RWPE2 (cell line): ENCODE results near the gene STAC3.
A peak's percentile ranks its signal among the peaks of the same experiment; 100 is the strongest.

Source experiments
- ATAC-seq: fragments of 200-7000 bp; cut with Tn5 transposase; 3 replicates; pipeline ENCODE4 v1.9.1; 2021; ENCODE audit warnings: low read depth
- DNase-seq: peaks from one replicate; pipeline ENCODE4 v3.0.0-alpha.2; 2020; ENCODE audit warnings: low spot score
- H3K27ac ChIP-seq: fragments of 450-650 bp; 2 replicates; pipeline ENCODE4 v1.5.1; 2017; ENCODE audit warnings: mild to moderate bottlenecking; ENCODE audit not compliant: poor library complexity, severe bottlenecking
- H3K27me3 ChIP-seq: fragments of 250-450 bp; sonication (Bioruptor Pico); 2 replicates; pipeline ENCODE4 v1.5.1; 2021; ENCODE audit warnings: mild to moderate bottlenecking, moderate library complexity; ENCODE audit not compliant: insufficient read depth, poor library complexity, severe bottlenecking
- H3K36me3 ChIP-seq: fragments of 250-450 bp; sonication (Bioruptor Pico); 2 replicates; pipeline ENCODE4 v1.5.1; 2020; ENCODE audit warnings: low read depth, mild to moderate bottlenecking, moderate library complexity
- H3K4me1 ChIP-seq: fragments of 250-450 bp; sonication (Bioruptor Pico); 2 replicates; pipeline ENCODE4 v1.5.1; 2021; ENCODE audit warnings: mild to moderate bottlenecking, moderate library complexity; ENCODE audit not compliant: insufficient read depth, poor library complexity, severe bottlenecking
- H3K4me3 ChIP-seq: fragments of 250-450 bp; sonication (Bioruptor Pico); 2 replicates; pipeline ENCODE4 v1.5.1; 2021; ENCODE audit warnings: mild to moderate bottlenecking, moderate library complexity; ENCODE audit not compliant: severe bottlenecking
- H3K9me3 ChIP-seq: fragments of 250-450 bp; sonication (Bioruptor Pico); 2 replicates; pipeline ENCODE4 v1.5.1; 2021; ENCODE audit warnings: mild to moderate bottlenecking, moderate library complexity; ENCODE audit not compliant: severe bottlenecking
- CTCF ChIP-seq: fragments of 450-650 bp; IDR thresholded peaks from one replicate; pipeline ENCODE4 v1.5.1; 2017; ENCODE audit warnings: mild to moderate bottlenecking, moderate library complexity; ENCODE audit not compliant: poor library complexity, severe bottlenecking

Gene STAC3

DNA sequence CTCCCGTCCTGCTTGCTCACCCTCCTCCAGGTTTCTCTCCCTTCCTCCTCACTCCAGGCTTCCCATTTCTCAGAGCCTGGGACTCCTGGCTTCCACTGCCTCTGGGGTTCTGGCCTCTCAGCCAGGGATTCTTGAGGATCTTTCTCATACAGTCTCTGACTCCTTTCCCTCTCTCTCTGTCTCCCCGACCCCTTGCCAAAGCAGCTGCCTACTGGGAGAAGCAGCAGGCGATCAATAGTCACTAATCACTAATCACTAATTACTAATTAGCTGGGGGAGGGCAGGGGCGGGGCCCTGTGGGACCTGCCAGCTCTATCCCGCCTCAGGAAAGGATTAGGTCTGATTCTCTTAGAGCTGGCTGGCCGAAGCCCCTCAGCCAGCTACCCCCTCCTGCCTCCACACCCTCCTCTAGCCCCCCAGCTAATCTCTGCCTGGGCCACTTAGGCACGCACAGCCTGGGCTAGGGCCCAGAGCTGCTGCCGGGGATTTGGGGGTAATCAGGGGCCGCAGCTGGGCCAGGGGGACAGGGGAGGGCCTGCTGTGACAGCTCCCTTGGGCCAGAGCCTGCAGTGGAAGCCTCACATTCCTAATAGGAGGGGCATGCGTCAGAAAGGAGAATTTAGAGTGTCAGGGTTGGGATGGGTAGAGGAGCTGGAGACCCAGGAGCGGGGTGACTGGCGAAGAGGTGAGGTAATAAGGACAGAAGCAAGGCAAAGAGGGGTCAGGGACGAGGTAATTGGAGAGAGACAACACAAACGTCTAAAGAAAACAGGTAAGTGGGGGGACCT is 31.6 kb downstream of the STAC3 start:
- H3K27ac ChIP-seq, result no peak overlapping the region
- no peaks in the 10 kb centered on the region for H3K4me1 ChIP-seq
- no peak for ATAC-seq
- H3K9me3 ChIP-seq, result no peaks in the 10 kb centered on the region
- TF ChIP-seq CTCF, result no peak
- H3K36me3 ChIP-seq, result no peaks in the 10 kb centered on the region
- no peak for DNase-seq
- H3K27me3 ChIP-seq, result peaks cover 73% of the 10 kb centered on the region
- H3K4me3 ChIP-seq, result no peak overlapping the region

GRCh38 chr12:57218030-57218853 is 32.7 kb downstream of the STAC3 start:
- no peaks in the 10 kb centered on the region for H3K4me1 ChIP-seq
- no peaks in the 10 kb centered on the region for H3K36me3 ChIP-seq
- H3K4me3 ChIP-seq, result no peak overlapping the region
- DNase-seq, result no peak
- no peak overlapping the region for H3K27ac ChIP-seq
- H3K27me3 ChIP-seq, result peaks cover 74% of the 10 kb centered on the region
- ATAC-seq, result no peak
- H3K9me3 ChIP-seq, result no peaks in the 10 kb centered on the region
- TF ChIP-seq CTCF, result no peak

GRCh38 chr12:57216921-57217879 is 33.8 kb downstream of the STAC3 start:
- peak; percentile 3; the same call in 1 of the 3 replicates for ATAC-seq
- peaks cover 74% of the 10 kb centered on the region for H3K27me3 ChIP-seq

More at GRCh38 chr12:57216921-57217879, 33.8 kb downstream of the STAC3 start:
- Histone ChIP-seq H3K9me3 (no peaks in the 10 kb centered on the region), H3K4me3 (peak overlapping the region; percentile 36), H3K4me1 (no peaks in the 10 kb centered on the region), H3K27ac (no peak overlapping the region), H3K36me3 (no peaks in the 10 kb centered on the region)
- DNase-seq, result no peak
- TF ChIP-seq CTCF, result no peak
